Uterus (tissue), 2 donors: ENCODE data around the gene MYBPC2.

ENCODE experiments used
- CTCF ChIP-seq, 4 experiments: fragments of 200-600 bp in 2 of 4; fragments of 450-650 bp in 2 of 4; sonication (generic) in 2 of 4; IDR thresholded peaks; one replicate each; pipeline ENCODE4 v1.5.1; 2016 to 2019; ENCODE audit warnings: antibody characterized with exemption in 4 of 4, mild to moderate bottlenecking in 2 of 4, moderate library complexity in 1 of 4
- POLR2A ChIP-seq, 2 donors: fragments of 450-650 bp; IDR thresholded peaks; one replicate each; pipeline ENCODE4 v1.6.1; 2016; ENCODE audit warnings: antibody characterized with exemption in 2 of 2, mild to moderate bottlenecking in 1 of 2, moderate library complexity in 1 of 2

GRCh38 chr19:50514346-50515167 is 81.9 kb downstream of the MYBPC2 start:
- TF ChIP-seq CTCF (IDR thresholded peaks at IDR 0.05) (no peak), POLR2A (IDR thresholded peaks at IDR 0.05) (no peak)
